Transverse colon (tissue), 3 donors: ENCODE results near the gene CELSR1.

Source experiments
- EP300 ChIP-seq: sonication (generic); formaldehyde crosslinking; IDR thresholded peaks from one replicate; pipeline ENCODE4 v1.6.1; 2017; ENCODE audit warnings: antibody characterized with exemption, low read depth
- POLR2A ChIP-seq: fragments of 450-650 bp; IDR thresholded peaks from one replicate; pipeline ENCODE4 v1.6.1; 2016; ENCODE audit warnings: antibody characterized with exemption, mild to moderate bottlenecking, moderate library complexity
- TF ChIP-seq, protein P1 (sequence below), 5 experiments: fragments of 200-600 bp in 3 of 5; fragments of 450-650 bp in 2 of 5; sonication (generic) in 3 of 5; IDR thresholded peaks; 1 replicate in 2 of 5; 2 replicates in 3 of 5; pipeline ENCODE4 v1.5.1; 2016 to 2017; ENCODE audit warnings: antibody characterized with exemption in 5 of 5, inconsistent platforms in 3 of 5, mild to moderate bottlenecking in 2 of 5, moderate library complexity in 1 of 5

DNA sequence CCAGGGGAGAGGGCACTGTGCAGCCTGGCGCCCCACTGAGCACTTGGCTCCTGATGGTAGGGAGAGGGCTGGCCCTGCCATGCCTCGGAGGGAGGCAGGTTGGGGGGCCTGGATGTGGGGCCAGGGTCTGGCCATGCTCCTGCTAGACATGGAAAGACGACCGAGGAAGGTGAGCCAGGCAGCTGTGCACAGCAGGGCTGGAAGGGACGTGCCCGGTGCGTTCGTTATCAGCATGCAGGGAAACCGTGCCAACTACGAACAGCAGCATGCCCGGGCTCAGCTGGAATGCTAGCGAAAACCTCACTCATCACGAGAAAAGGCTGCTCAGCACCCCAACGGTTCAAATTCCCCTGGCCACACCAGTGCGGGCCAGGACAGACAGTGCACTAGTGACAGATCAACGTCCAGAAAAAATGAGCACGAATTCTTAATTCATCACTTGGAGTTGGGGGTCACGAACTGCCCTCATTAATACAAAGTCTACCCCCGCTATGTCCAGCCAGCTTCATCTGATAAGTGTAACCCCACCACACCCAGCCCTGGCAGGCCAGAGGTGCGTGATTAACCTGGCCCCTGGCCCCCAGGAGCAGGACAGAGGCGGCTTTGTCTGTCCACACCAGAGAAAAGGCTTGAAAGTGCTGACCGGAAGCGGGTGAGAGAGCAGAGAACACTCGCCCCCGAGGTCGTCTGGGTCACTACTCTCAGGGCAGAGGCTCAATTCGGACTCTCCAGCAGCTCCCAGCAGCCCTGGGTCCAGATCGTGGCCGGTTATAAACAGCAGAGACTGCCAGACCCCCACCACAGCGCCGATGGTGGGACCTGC, 84.2 kb downstream of the CELSR1 start:
- TF ChIP-seq, protein P1, sequence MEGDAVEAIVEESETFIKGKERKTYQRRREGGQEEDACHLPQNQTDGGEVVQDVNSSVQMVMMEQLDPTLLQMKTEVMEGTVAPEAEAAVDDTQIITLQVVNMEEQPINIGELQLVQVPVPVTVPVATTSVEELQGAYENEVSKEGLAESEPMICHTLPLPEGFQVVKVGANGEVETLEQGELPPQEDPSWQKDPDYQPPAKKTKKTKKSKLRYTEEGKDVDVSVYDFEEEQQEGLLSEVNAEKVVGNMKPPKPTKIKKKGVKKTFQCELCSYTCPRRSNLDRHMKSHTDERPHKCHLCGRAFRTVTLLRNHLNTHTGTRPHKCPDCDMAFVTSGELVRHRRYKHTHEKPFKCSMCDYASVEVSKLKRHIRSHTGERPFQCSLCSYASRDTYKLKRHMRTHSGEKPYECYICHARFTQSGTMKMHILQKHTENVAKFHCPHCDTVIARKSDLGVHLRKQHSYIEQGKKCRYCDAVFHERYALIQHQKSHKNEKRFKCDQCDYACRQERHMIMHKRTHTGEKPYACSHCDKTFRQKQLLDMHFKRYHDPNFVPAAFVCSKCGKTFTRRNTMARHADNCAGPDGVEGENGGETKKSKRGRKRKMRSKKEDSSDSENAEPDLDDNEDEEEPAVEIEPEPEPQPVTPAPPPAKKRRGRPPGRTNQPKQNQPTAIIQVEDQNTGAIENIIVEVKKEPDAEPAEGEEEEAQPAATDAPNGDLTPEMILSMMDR (IDR thresholded peaks at IDR 0.05), result no peak
- TF ChIP-seq POLR2A (no peak), EP300 (no peak)
